Mesenchymal stem cell (in vitro differentiated cells and primary cell): Measurements from ENCODE around the gene SASH3.

Source experiments
- DNase-seq: peaks from one replicate; pipeline ENCODE4 v3.0.0-alpha.2; 2013
- H2AFZ ChIP-seq: one replicate; pipeline ENCODE4 v1.6.1; 2013; ENCODE audit warnings: low read depth, mild to moderate bottlenecking, control low read depth, inconsistent platforms, low read length, moderate library complexity
- H2AK5ac ChIP-seq: 2 replicates; pipeline ENCODE4 v1.6.1; 2013; ENCODE audit warnings: low read length, moderate library complexity, mild to moderate bottlenecking, inconsistent platforms; ENCODE audit not compliant: severe bottlenecking
- H2BK120ac ChIP-seq: one replicate; pipeline ENCODE4 v1.6.1; 2013; ENCODE audit warnings: low read depth, mild to moderate bottlenecking, inconsistent platforms, low read length, moderate library complexity
- H2BK12ac ChIP-seq, 2 experiments: one replicate each; pipeline ENCODE4 v1.6.1; 2013; ENCODE audit warnings: inconsistent platforms in 2 of 2, low read length in 2 of 2, mild to moderate bottlenecking in 2 of 2, moderate library complexity in 2 of 2, control low read depth in 1 of 2
- H2BK15ac ChIP-seq: one replicate; pipeline ENCODE4 v1.6.1; 2013; ENCODE audit warnings: mild to moderate bottlenecking, low read depth, inconsistent platforms; ENCODE audit not compliant: poor library complexity, severe bottlenecking
- H2BK5ac ChIP-seq: 2 replicates; pipeline ENCODE4 v1.6.1; 2013; ENCODE audit warnings: low read depth, mild to moderate bottlenecking, low read length, control low read depth, inconsistent platforms; ENCODE audit not compliant: poor library complexity, severe bottlenecking
- H3K14ac ChIP-seq, 2 experiments: one replicate each; pipeline ENCODE4 v1.6.1; 2013; ENCODE audit warnings: inconsistent platforms in 2 of 2, low read length in 2 of 2, control low read depth in 1 of 2, mild to moderate bottlenecking in 1 of 2, moderate library complexity in 1 of 2
- H3K18ac ChIP-seq, 2 experiments: one replicate each; pipeline ENCODE4 v1.6.1; 2013; ENCODE audit warnings: inconsistent platforms in 2 of 2, low read length in 2 of 2, control low read depth in 1 of 2, low read depth in 1 of 2, mild to moderate bottlenecking in 1 of 2
- H3K23ac ChIP-seq, 2 experiments: one replicate each; pipeline ENCODE4 v1.6.1; 2013; ENCODE audit warnings: inconsistent platforms in 2 of 2, low read length in 2 of 2, mild to moderate bottlenecking in 2 of 2, moderate library complexity in 2 of 2, control low read depth in 1 of 2
- H3K27ac ChIP-seq: 2 replicates; pipeline ENCODE4 v1.5.1; 2013; ENCODE audit warnings: mild to moderate bottlenecking, moderate library complexity, low read length, control low read depth, inconsistent platforms; ENCODE audit not compliant: poor library complexity, severe bottlenecking
- H3K27me3 ChIP-seq, 2 experiments: 2 replicates each; pipeline versions ENCODE4 v1.6.1 to v1.7.0; 2013; ENCODE audit warnings: low read length in 2 of 2, mild to moderate bottlenecking in 2 of 2, moderate library complexity in 2 of 2, control low read depth in 1 of 2, inconsistent platforms in 1 of 2; ENCODE audit not compliant: control insufficient read depth in 1 of 2, insufficient read depth in 1 of 2
- H3K36me3 ChIP-seq, 2 experiments: 2 replicates each; pipeline versions ENCODE4 v1.6.1 to v1.7.0; 2013; ENCODE audit warnings: low read length in 2 of 2, control low read depth in 1 of 2, inconsistent platforms in 1 of 2, low read depth in 1 of 2, mild to moderate bottlenecking in 1 of 2; ENCODE audit not compliant: insufficient read depth in 2 of 2, control insufficient read depth in 1 of 2
- H3K4ac ChIP-seq, 2 experiments: one replicate each; pipeline ENCODE4 v1.6.1; 2013; ENCODE audit warnings: inconsistent platforms in 2 of 2, low read length in 2 of 2, mild to moderate bottlenecking in 2 of 2, moderate library complexity in 2 of 2, control low read depth in 1 of 2, low read depth in 1 of 2
- H3K4me1 ChIP-seq: 2 replicates; pipeline ENCODE4 v1.6.1; 2013; ENCODE audit warnings: low read depth, low read length, control low read depth; ENCODE audit not compliant: control insufficient read depth, insufficient read depth
- H3K4me2 ChIP-seq: 2 replicates; pipeline ENCODE4 v1.6.1; 2013; ENCODE audit warnings: low read length, mild to moderate bottlenecking, inconsistent platforms; ENCODE audit not compliant: poor library complexity, severe bottlenecking
- H3K4me3 ChIP-seq, 2 experiments: 2 replicates each; pipeline versions ENCODE4 v1.5.1 to v1.7.0; 2013; ENCODE audit warnings: low read length in 2 of 2, mild to moderate bottlenecking in 2 of 2, control low read depth in 1 of 2, low read depth in 1 of 2; ENCODE audit not compliant: insufficient read depth in 1 of 2
- H3K79me1 ChIP-seq: replicated peaks from 2 replicates; pipeline ENCODE4 v1.6.1; 2013; ENCODE audit warnings: mild to moderate bottlenecking, control low read depth, low read length, inconsistent platforms; ENCODE audit not compliant: poor library complexity, severe bottlenecking
- H3K9ac ChIP-seq: 2 replicates; pipeline ENCODE4 v1.7.0; 2013; ENCODE audit warnings: mild to moderate bottlenecking, low read length, moderate library complexity
- H3K9me3 ChIP-seq: 2 replicates; pipeline ENCODE4 v1.7.0; 2013; ENCODE audit warnings: mild to moderate bottlenecking, low read length; ENCODE audit not compliant: control insufficient read depth
- H4K8ac ChIP-seq: one replicate; pipeline ENCODE4 v1.6.1; 2013; ENCODE audit warnings: inconsistent platforms, mild to moderate bottlenecking, low read length, moderate library complexity
- H4K91ac ChIP-seq: one replicate; pipeline ENCODE4 v1.6.1; 2013; ENCODE audit warnings: mild to moderate bottlenecking, low read length, inconsistent platforms
- WGBS: methylation state at CpG from one replicate; pipeline ENCODE4 v1.1.7; 2013; ENCODE audit warnings: mixed read lengths; 5-methylcytosine and 5-hydroxymethylcytosine counted together

Gene SASH3

GRCh38 chrX:129736491-129736890 is 43.3 kb upstream of the SASH3 start:
- WGBS, result 62% methylated on average over 4 of the region's 6 CpGs
- H4K91ac ChIP-seq, result no peak overlapping the region

GRCh38 chrX:129737916-129738315 is 41.8 kb upstream of the SASH3 start:
- Histone ChIP-seq H3K18ac (no peak overlapping the region), H3K4me2 (no peak overlapping the region), H4K91ac (no peak overlapping the region), H3K4me3 (peak overlapping the region in 1 of 2 experiments; percentile 63), H2BK120ac (no peak overlapping the region), H3K36me3 (no peaks in the 10 kb centered on the region), H3K27ac (no peak overlapping the region), H2BK5ac (no peak overlapping the region), H4K8ac (no peak overlapping the region), H2BK12ac (no peak overlapping the region), H3K23ac (no peak overlapping the region), H3K14ac (no peak overlapping the region), H3K4ac (no peak overlapping the region), H2AFZ (no peak overlapping the region), H3K79me1 (no peaks in the 10 kb centered on the region), H2BK15ac (no peak overlapping the region), H3K9me3 (no peaks in the 10 kb centered on the region), H3K9ac (peak overlapping the region; percentile 77), H2AK5ac (no peak overlapping the region), H3K27me3 (peaks cover 0 to 13% of the 10 kb centered on the region in 2 experiments), H3K4me1 (no peaks in the 10 kb centered on the region)
- peak; percentile 64 for DNase-seq
- WGBS, result 57% methylated on average over 5 of the region's 5 CpGs

More at GRCh38 chrX:129736491-129736890, 43.3 kb upstream of the SASH3 start:
- no peaks in the 10 kb centered on the region for H3K79me1 ChIP-seq
- no peak overlapping the region for H2BK15ac ChIP-seq
- no peak overlapping the region for H4K8ac ChIP-seq
- H3K4me1 ChIP-seq, result no peaks in the 10 kb centered on the region
- no peaks in the 10 kb centered on the region for H3K9me3 ChIP-seq
- no peak overlapping the region for H3K4me3 ChIP-seq
- H2BK12ac ChIP-seq, result no peak overlapping the region
- peaks cover 0 to 16% of the 10 kb centered on the region in 2 experiments for H3K27me3 ChIP-seq
- no peak overlapping the region for H3K14ac ChIP-seq
- no peak overlapping the region for H2AFZ ChIP-seq
- no peak overlapping the region for H3K23ac ChIP-seq
- no peak overlapping the region for H2AK5ac ChIP-seq
- no peak overlapping the region for H3K18ac ChIP-seq
- no peak overlapping the region for H3K4ac ChIP-seq
- no peaks in the 10 kb centered on the region for H3K36me3 ChIP-seq
- H3K9ac ChIP-seq, result no peak overlapping the region
- no peak for DNase-seq
- no peak overlapping the region for H3K4me2 ChIP-seq
- no peak overlapping the region for H2BK120ac ChIP-seq
- no peak overlapping the region for H3K27ac ChIP-seq
- H2BK5ac ChIP-seq, result no peak overlapping the region

GRCh38 chrX:129738466-129739308 is 41.1 kb upstream of the SASH3 start, which contains the start of gene XPNPEP2:
TSS of gene XPNPEP2 (plus strand) at chrX:129738979. CDS start at chrX:129739214, 235 bp downstream.
- H3K27me3 ChIP-seq, result peaks cover 0 to 16% of the 10 kb centered on the region in 2 experiments
- H4K91ac ChIP-seq, result peak within 1 kb of the TSS; percentile 50
- H3K36me3 ChIP-seq, result no peaks in the 10 kb centered on the region
- peak within 1 kb of the TSS; percentile 34 for H2BK120ac ChIP-seq
- no peak within 1 kb of the TSS for H3K4me2 ChIP-seq
- H3K23ac ChIP-seq, result no peak within 1 kb of the TSS
- no peak within 1 kb of the TSS for H2BK12ac ChIP-seq
- no peaks in the 10 kb centered on the region for H3K9me3 ChIP-seq
- no peak within 1 kb of the TSS for H2BK5ac ChIP-seq
- H3K14ac ChIP-seq, result peak within 1 kb of the TSS in 1 of 2 experiments; percentile 60
- no peaks in the 10 kb centered on the region for H3K4me1 ChIP-seq
- H3K18ac ChIP-seq, result peak within 1 kb of the TSS; percentile 21 to 43
- H2BK15ac ChIP-seq, result no peak within 1 kb of the TSS
- peak within 1 kb of the TSS; percentile 86 for H2AFZ ChIP-seq
- no peak within 1 kb of the TSS for H2AK5ac ChIP-seq
- WGBS, result 18% methylated on average over 5 of the region's 13 CpGs
- no peak for DNase-seq
- H3K27ac ChIP-seq, result no peak within 1 kb of the TSS
- H4K8ac ChIP-seq, result peak within 1 kb of the TSS; percentile 49
- no peaks in the 10 kb centered on the region for H3K79me1 ChIP-seq
- H3K4me3 ChIP-seq, result peak within 1 kb of the TSS in 1 of 2 experiments; percentile 63
- peak within 1 kb of the TSS in 1 of 2 experiments; percentile 37 for H3K4ac ChIP-seq
- H3K9ac ChIP-seq, result peak within 1 kb of the TSS; percentile 77

- Histone ChIP-seq H4K8ac (no peak overlapping the region), H3K9me3 (no peaks in the 10 kb centered on the region), H3K18ac (peak overlapping the region in 1 of 2 experiments; percentile 5), H3K4ac (no peak overlapping the region), H2BK12ac (no peak overlapping the region), H3K4me2 (no peak overlapping the region), H3K36me3 (no peaks in the 10 kb centered on the region), H3K4me3 (peak overlapping the region in 1 of 2 experiments; percentile 63), H2BK120ac (no peak overlapping the region), H4K91ac (no peak overlapping the region), H3K14ac (peak overlapping the region in 1 of 2 experiments; percentile 60), H2BK5ac (no peak overlapping the region), H3K9ac (peak overlapping the region; percentile 77), H2AK5ac (no peak overlapping the region), H2BK15ac (no peak overlapping the region), H2AFZ (no peak overlapping the region), H3K4me1 (no peaks in the 10 kb centered on the region), H3K23ac (no peak overlapping the region), H3K79me1 (no peaks in the 10 kb centered on the region), H3K27me3 (peaks cover 0 to 21% of the 10 kb centered on the region in 2 experiments), H3K27ac (no peak overlapping the region)
- WGBS, result 95% methylated on average over 4 of the region's 4 CpGs
- no peak for DNase-seq
These were observed 40.2 kb upstream of the SASH3 start for GRCh38 chrX:129739578-129739977.
